Neural cell (in vitro differentiated cells): ENCODE data around the gene PSMA6. TPM values are rescaled to one million over a fixed set of nuclear protein-coding genes. Genes with fewer than 3 reads are reported as not detected.

Source experiments
- polyA plus RNA-seq: library from polyadenylated mRNA; depleted of rRNA; stranded (reverse); fragments of >200 nt; gene quantifications from 2 replicates; pipeline ENCODE4 v1.2.3, GENCODE V29; 2014

PSMA6 gene
- polyA plus RNA-seq, 1 donor from 2014 or later: 405 TPM

Other genes with a start within 250 kb of the PSMA6 start
- gene FAM177A1, start 246.1 kb upstream of the PSMA6 start, polyA plus RNA-seq: 76.1 and 124 TPM in 2 replicates
- gene PPP2R3C, start 170.4 kb upstream of the PSMA6 start, polyA plus RNA-seq: 75.7 and 91.4 TPM in 2 replicates
- 26.8 and 35.4 TPM in 2 replicates for gene PRORP, start 169.8 kb upstream of the PSMA6 start, polyA plus RNA-seq
- gene NFKBIA, start 112.4 kb downstream of the PSMA6 start, polyA plus RNA-seq: 38.4 and 48.8 TPM in 2 replicates
- 0.98 and 2.4 TPM in 2 replicates for gene INSM2, start 241.8 kb downstream of the PSMA6 start, polyA plus RNA-seq